ENCODE measurements around the gene PPP1R8.
"Not testable (repeated sequence)": the region's sequence is repeated elsewhere in the genome, so short reads cannot be mapped to it uniquely, and the experiment has no call there.

The PPP1R8 gene

DNA sequence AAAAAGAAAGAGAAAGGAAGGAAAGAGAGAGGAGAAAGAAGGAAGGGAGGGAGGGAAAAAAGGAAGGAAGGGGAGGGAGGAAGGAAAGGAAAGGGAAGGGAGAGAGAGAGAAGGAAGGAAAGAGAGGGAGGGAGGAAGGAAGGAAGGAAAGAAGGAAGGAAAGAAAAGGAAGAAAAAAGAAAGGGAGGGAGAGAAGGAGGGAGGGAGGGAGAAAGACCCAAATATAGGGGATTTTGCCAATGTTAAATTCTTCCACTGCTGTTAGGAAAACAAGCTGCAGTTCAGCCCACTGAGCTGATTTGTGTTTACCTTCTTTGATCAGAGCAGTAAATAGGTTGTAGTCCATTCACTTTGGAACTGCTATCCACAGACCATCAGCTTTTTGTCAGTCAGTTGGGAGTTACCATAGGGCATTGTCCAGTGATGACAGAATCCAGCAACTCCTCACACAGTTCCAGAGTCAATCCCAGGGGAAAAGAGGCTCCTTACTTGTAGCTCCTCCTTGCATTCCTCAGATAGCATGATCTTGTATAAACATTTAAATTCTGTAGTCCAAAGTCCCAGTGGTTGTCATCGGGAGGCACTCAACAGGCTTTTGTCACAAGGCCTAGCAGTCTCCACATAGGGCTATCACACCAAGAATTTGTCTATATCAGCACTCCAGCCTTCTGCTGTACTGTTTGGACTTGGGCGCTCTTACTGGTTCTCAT, 13.5 kb upstream of the PPP1R8 start:
- TF ChIP-seq, protein P1, sequence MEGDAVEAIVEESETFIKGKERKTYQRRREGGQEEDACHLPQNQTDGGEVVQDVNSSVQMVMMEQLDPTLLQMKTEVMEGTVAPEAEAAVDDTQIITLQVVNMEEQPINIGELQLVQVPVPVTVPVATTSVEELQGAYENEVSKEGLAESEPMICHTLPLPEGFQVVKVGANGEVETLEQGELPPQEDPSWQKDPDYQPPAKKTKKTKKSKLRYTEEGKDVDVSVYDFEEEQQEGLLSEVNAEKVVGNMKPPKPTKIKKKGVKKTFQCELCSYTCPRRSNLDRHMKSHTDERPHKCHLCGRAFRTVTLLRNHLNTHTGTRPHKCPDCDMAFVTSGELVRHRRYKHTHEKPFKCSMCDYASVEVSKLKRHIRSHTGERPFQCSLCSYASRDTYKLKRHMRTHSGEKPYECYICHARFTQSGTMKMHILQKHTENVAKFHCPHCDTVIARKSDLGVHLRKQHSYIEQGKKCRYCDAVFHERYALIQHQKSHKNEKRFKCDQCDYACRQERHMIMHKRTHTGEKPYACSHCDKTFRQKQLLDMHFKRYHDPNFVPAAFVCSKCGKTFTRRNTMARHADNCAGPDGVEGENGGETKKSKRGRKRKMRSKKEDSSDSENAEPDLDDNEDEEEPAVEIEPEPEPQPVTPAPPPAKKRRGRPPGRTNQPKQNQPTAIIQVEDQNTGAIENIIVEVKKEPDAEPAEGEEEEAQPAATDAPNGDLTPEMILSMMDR (IDR thresholded peaks at IDR 0.05; ENCODE audit: low read length, missing control alignments), result no peak
- H3K4me3 ChIP-seq (replicated peaks; ENCODE audit: low read depth, low read length), result no peak overlapping the region
- peak; percentile 77 for DNase-seq (ENCODE audit: low read depth)

DNA sequence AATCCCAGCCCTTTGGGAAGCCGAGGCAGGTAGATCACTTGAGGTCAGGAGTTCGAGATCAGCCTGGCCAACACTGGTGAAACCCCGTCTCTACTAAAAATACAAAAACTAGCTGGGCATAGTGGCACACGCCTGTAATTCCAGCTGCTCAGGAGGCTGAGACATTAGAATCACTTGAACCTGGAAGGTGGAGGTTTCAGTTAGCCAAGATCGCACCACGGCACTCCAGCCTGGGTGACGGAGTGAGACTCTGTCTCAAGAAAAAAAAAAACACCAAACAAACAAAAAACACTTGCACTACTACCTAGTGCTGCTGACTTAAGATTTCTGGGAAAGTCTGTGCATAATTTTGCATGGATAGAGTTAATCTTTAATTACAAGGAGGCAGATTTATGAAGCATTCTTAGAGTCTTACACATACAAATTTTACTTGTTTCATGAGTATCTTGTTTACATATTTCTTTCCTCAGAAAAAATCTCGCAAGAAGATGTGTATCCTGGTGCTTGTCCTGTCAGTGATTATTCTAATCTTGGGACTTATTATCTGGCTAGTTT, 8.7 kb upstream of the PPP1R8 start:
- DNase-seq (ENCODE audit: low read depth), result no peak
- TF ChIP-seq, protein P1 (IDR thresholded peaks at IDR 0.05; ENCODE audit: low read length, missing control alignments), result no peak
- H3K4me3 ChIP-seq (replicated peaks; ENCODE audit: low read depth, low read length), result no peak overlapping the region

DNA sequence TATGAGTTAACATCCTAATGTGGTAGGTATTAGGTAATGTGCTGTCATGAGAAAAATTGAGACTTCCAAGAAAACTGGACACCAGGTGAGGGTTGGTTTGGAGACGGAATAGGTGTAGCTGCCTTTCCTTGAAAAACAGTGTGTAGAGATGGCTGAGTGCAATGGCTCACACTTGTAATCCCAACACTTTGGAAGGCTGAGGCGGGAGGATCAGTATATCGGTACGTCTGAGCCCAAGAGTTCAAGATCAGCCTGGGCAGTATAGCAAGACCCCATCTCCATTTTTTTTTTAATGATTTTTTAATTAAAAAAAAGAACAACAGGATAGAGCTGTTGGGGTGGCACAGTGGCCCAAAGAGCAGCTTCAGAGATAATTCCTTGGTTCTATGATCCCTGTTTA, 6.8 kb upstream of the PPP1R8 start:
- TF ChIP-seq, protein P1 (IDR thresholded peaks at IDR 0.05; ENCODE audit: low read length, missing control alignments), result no peak
- H3K4me3 ChIP-seq (replicated peaks; ENCODE audit: low read depth, low read length), result no peak overlapping the region
- DNase-seq (ENCODE audit: low read depth), result no peak

DNA sequence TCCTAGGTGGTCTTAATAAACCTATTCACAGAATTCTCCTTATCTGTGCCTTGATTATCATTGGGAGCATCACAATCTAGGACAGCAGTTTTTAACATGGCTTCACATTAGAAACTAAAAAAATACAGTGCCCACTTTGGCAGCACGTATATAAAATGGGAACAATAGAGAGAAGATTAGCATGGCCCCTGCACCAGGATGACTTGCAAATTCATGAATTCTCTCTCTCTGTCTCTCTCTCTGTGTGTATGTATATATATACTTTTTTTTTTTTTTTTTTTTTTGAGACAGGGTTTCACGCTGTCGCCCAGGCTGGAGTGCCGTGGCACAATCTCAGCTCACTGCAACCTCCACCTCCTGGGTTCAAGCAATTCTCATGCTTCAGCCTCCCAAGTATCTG, 6.2 kb upstream of the PPP1R8 start:
- H3K4me3 ChIP-seq (replicated peaks; ENCODE audit: low read depth, low read length), result no peak overlapping the region
- TF ChIP-seq, protein P1 (IDR thresholded peaks at IDR 0.05; ENCODE audit: low read length, missing control alignments), result no peak
- DNase-seq (ENCODE audit: low read depth), result no peak

DNA sequence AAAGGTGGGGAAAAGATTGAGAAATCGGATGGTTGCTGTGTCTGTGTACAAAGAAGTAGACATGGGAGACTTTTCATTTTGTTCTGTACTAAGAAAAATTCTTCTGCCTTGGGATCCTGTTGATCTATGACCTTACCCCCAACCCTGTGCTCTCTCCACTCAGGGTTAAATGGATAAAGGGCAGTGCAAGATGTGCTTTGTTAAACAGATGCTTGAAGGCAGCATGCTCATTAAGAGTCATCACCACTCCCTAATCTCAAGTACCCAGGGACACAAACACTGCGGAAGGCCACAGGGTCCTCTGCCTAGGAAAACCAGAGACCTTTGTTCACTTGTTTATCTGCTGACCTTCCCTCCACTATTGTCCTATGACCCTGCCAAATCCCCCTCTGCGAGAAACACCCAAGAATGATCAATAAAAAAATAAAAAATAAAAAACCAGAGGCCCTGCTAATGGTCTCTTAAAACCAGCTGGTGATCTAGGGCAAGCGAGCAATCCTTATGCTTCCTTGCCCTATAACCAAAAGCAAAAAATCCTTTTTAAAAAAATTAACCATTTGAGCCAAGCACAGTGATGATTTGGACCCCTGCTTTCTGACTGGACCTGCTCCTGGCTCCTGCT, 1.1 kb upstream of the PPP1R8 start:
- not testable (repeated sequence) for H3K4me3 ChIP-seq (replicated peaks; ENCODE audit: low read depth, low read length); DNase-seq (ENCODE audit: low read depth)

DNA sequence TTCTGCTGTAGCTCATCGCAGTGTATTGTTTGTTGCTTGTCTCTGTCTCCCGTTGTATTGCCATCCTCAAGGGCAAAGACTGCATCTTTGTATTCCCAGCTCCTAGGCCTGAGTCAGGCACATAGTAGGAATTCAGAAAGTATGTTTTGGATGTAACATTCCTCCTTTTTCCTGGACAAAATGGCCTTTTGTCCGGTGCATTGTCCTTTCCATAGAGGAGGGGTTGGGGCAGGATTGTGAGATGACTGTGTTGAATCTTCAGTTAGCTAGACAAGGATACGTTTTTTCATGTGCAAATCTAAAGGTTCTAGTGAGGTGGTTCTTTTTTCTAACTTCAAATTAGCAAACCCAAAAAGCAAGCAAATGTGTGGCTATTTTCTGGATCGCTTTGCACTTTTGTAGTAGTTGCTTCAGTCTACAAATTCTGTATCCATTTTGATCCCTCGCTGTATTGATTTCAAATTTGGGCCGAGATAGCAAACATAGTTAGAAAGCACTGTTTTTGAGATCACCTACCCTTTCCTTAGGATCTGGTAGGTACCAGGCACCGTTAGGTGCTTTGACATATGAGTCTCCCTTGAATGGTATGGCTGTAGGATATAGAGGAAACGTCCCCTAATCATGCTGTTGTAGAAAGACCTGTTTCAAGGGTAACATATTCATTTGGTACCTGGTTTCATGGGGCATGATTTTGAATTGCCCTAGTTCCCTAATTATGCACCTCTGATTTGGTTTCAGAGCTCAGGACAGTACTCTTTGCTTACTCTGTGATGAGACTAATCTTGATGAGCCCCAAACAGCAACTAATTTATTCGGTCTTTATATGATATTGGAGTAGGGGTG, 1.2 kb downstream of the PPP1R8 start:
- H3K4me3 ChIP-seq (replicated peaks; ENCODE audit: low read depth, low read length), result peak overlapping the region; percentile 96
- TF ChIP-seq, protein P1 (IDR thresholded peaks at IDR 0.05; ENCODE audit: low read length, missing control alignments), result no peak
- DNase-seq (ENCODE audit: low read depth), result peak; percentile 13

DNA sequence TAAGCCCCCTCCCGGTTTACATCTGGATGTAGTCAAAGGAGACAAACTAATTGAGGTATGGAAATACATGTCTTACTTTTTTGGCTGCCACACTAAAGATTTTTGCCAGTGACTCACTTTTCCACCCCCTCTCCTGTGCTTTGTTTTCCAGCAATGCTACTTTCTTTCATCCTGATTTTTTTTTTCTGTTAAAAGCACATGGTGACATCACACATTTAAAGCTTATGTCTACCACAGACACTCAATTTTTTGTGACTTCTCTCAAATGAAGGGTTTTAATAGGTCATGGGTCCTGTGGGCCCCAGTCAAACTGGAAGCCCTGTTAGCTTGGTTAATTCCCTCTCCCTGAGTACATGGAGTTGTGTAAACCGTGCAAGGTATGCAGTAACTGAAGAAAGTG, 2.2 kb downstream of the PPP1R8 start:
- H3K4me3 ChIP-seq (replicated peaks; ENCODE audit: low read depth, low read length), result peak overlapping the region; percentile 96
- peak; percentile 63 for DNase-seq (ENCODE audit: low read depth)
- TF ChIP-seq, protein P1 (IDR thresholded peaks at IDR 0.05; ENCODE audit: low read length, missing control alignments), result no peak
